ENCODE measurements around the gene AQP12B.

DNA sequence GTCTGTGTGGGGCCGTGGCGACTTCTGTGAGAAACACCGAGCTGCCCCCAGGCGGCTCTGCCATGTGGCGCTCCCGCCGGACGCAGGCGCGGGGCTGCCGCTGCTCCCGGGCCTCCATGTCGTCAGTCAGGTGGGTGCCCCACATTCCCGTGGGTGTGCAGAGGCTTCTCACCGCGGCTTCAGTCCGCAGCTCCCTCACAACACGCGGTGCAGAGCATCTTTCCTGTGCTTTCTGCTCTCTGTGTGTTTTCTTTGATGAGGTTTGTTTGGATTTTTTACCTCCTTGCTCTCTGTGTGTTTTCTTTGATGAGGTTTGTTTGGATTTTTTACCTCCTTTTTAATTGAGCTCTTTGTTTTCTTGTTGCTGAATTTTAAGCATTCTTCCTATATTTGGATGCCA is 22.0 kb upstream of the AQP12B start:
- TF ChIP-seq, protein P1, sequence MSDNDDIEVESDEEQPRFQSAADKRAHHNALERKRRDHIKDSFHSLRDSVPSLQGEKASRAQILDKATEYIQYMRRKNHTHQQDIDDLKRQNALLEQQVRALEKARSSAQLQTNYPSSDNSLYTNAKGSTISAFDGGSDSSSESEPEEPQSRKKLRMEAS (IDR thresholded peaks at IDR 0.05; ENCODE audit: low read depth, low read length): no peak
- TF ChIP-seq, protein P2, sequence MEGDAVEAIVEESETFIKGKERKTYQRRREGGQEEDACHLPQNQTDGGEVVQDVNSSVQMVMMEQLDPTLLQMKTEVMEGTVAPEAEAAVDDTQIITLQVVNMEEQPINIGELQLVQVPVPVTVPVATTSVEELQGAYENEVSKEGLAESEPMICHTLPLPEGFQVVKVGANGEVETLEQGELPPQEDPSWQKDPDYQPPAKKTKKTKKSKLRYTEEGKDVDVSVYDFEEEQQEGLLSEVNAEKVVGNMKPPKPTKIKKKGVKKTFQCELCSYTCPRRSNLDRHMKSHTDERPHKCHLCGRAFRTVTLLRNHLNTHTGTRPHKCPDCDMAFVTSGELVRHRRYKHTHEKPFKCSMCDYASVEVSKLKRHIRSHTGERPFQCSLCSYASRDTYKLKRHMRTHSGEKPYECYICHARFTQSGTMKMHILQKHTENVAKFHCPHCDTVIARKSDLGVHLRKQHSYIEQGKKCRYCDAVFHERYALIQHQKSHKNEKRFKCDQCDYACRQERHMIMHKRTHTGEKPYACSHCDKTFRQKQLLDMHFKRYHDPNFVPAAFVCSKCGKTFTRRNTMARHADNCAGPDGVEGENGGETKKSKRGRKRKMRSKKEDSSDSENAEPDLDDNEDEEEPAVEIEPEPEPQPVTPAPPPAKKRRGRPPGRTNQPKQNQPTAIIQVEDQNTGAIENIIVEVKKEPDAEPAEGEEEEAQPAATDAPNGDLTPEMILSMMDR (IDR thresholded peaks at IDR 0.05; ENCODE audit: low read depth, low read length): no peak
- no peak for TF ChIP-seq POLR2A (IDR thresholded peaks at IDR 0.05; ENCODE audit: extremely low read depth, insufficient read length)
- no peak for TF ChIP-seq MYC (IDR thresholded peaks at IDR 0.05; ENCODE audit: low read depth, low read length)

All from NB4 (cell line).